Trophoblast cell (in vitro differentiated cells and primary cell): ENCODE measurements around the gene EEF2K.

Experiments
- DNase-seq, 2 donors: peaks; one replicate each; pipeline ENCODE4 v3.0.0-alpha.2; 2016
- H2AFZ ChIP-seq: 2 replicates; pipeline ENCODE4 v1.6.1; 2013; ENCODE audit warnings: low read length, moderate library complexity, mild to moderate bottlenecking; ENCODE audit not compliant: insufficient read depth, poor library complexity
- H2AK5ac ChIP-seq: 2 replicates; pipeline ENCODE4 v1.6.1; 2013; ENCODE audit warnings: mild to moderate bottlenecking, low read length
- H2BK120ac ChIP-seq: 2 replicates; pipeline ENCODE4 v1.6.1; 2013; ENCODE audit warnings: low read length, mild to moderate bottlenecking, moderate library complexity; ENCODE audit not compliant: insufficient read depth, poor library complexity
- H2BK12ac ChIP-seq: 2 replicates; pipeline ENCODE4 v1.6.1; 2013; ENCODE audit warnings: mild to moderate bottlenecking, low read length, moderate library complexity
- H2BK5ac ChIP-seq: 2 replicates; pipeline ENCODE4 v1.6.1; 2013; ENCODE audit warnings: low read length, low read depth, moderate library complexity, mild to moderate bottlenecking; ENCODE audit not compliant: poor library complexity
- H3K14ac ChIP-seq: 2 replicates; pipeline ENCODE4 v1.6.1; 2013; ENCODE audit warnings: mild to moderate bottlenecking, low read length
- H3K18ac ChIP-seq: 2 replicates; pipeline ENCODE4 v1.6.1; 2013; ENCODE audit warnings: mild to moderate bottlenecking, low read length
- H3K23ac ChIP-seq: 2 replicates; pipeline ENCODE4 v1.6.1; 2013; ENCODE audit warnings: low read length
- H3K27ac ChIP-seq: 2 replicates; pipeline ENCODE4 v1.5.1; 2013; ENCODE audit warnings: low read depth, mild to moderate bottlenecking, inconsistent platforms, low read length, moderate library complexity
- H3K27me3 ChIP-seq: 2 replicates; pipeline ENCODE4 v1.6.1; 2013; ENCODE audit warnings: inconsistent platforms, mild to moderate bottlenecking, low read length, moderate library complexity; ENCODE audit not compliant: insufficient read depth
- H3K36me3 ChIP-seq, 2 experiments: 1 replicate in 1 of 2; 2 replicates in 1 of 2; pipeline ENCODE4 v1.6.1; 2013; ENCODE audit warnings: low read length in 2 of 2, mild to moderate bottlenecking in 2 of 2, moderate library complexity in 1 of 2; ENCODE audit not compliant: insufficient read depth in 2 of 2, control insufficient read depth in 1 of 2
- H3K4ac ChIP-seq: 2 replicates; pipeline ENCODE4 v1.6.1; 2013; ENCODE audit warnings: low read depth, mild to moderate bottlenecking, low read length, moderate library complexity
- H3K4me1 ChIP-seq, 2 experiments: 1 replicate in 1 of 2; 2 replicates in 1 of 2; pipeline ENCODE4 v1.6.1; 2013; ENCODE audit warnings: low read length in 2 of 2, mild to moderate bottlenecking in 2 of 2, moderate library complexity in 1 of 2; ENCODE audit not compliant: insufficient read depth in 2 of 2, control insufficient read depth in 1 of 2
- H3K4me2 ChIP-seq: 2 replicates; pipeline ENCODE4 v1.6.1; 2013; ENCODE audit warnings: inconsistent platforms, mild to moderate bottlenecking, low read length, moderate library complexity
- H3K4me3 ChIP-seq: 2 replicates; pipeline ENCODE4 v1.5.1; 2013; ENCODE audit warnings: mild to moderate bottlenecking, low read depth, low read length, inconsistent platforms
- H3K79me1 ChIP-seq: one replicate; pipeline ENCODE4 v1.6.1; 2013; ENCODE audit warnings: low read length
- H3K79me2 ChIP-seq: 2 replicates; pipeline ENCODE4 v1.6.1; 2013; ENCODE audit warnings: low read length, mild to moderate bottlenecking; ENCODE audit not compliant: control insufficient read depth, insufficient read depth, poor library complexity
- H3K9ac ChIP-seq: 2 replicates; pipeline ENCODE4 v1.6.1; 2013; ENCODE audit warnings: mild to moderate bottlenecking, low read length
- H3K9me3 ChIP-seq: 2 replicates; pipeline ENCODE4 v1.6.1; 2013; ENCODE audit warnings: low read depth, mild to moderate bottlenecking, control low read depth, inconsistent platforms, low read length; ENCODE audit not compliant: insufficient read depth
- H4K12ac ChIP-seq: 2 replicates; pipeline ENCODE4 v1.6.1; 2013; ENCODE audit warnings: low read depth, mild to moderate bottlenecking, low read length, moderate library complexity
- H4K8ac ChIP-seq: 2 replicates; pipeline ENCODE4 v1.6.1; 2013; ENCODE audit warnings: low read depth, mild to moderate bottlenecking, low read length, moderate library complexity
- H4K91ac ChIP-seq: one replicate; pipeline ENCODE4 v1.6.1; 2013; ENCODE audit warnings: low read depth, mild to moderate bottlenecking, low read length, moderate library complexity
- WGBS: extraction: QIAGEN DNeasy Blood & Tissue Kit; methylation state at CpG from one replicate; pipeline ENCODE4 v1.1.7; 2013; ENCODE audit warnings: missing lambda C conversion rate; ENCODE audit not compliant: insufficient read length, insufficient coverage; ENCODE audit errors: extremely low coverage; 5-methylcytosine and 5-hydroxymethylcytosine counted together

EEF2K gene

GRCh38 chr16:22317001-22317530, 111.0 kb downstream of the EEF2K start:
- Histone ChIP-seq H3K79me1 (no peaks in the 10 kb centered on the region), H2BK5ac (no peak overlapping the region), H3K9me3 (no peaks in the 10 kb centered on the region), H3K18ac (no peak overlapping the region), H4K91ac (no peak overlapping the region), H2BK120ac (no peak overlapping the region), H2AFZ (no peak overlapping the region), H4K12ac (no peak overlapping the region), H2AK5ac (no peak overlapping the region), H3K4ac (no peak overlapping the region), H3K27ac (no peak overlapping the region), H3K14ac (no peak overlapping the region), H3K4me1 (no peaks in the 10 kb centered on the region), H3K4me3 (no peak overlapping the region), H3K4me2 (no peak overlapping the region), H3K23ac (no peak overlapping the region), H2BK12ac (no peak overlapping the region), H3K36me3 (peaks cover 51 to 55% of the 10 kb centered on the region in 2 experiments), H3K9ac (no peak overlapping the region), H3K27me3 (no peaks in the 10 kb centered on the region), H4K8ac (no peak overlapping the region), H3K79me2 (no peaks in the 10 kb centered on the region)
- WGBS = no CpG with 5 or more reads among the region's 17 CpGs
- no peak for DNase-seq

- Histone ChIP-seq H2AFZ (no peak overlapping the region), H3K27me3 (no peaks in the 10 kb centered on the region), H4K91ac (no peak overlapping the region), H2BK12ac (no peak overlapping the region), H3K9ac (no peak overlapping the region), H4K8ac (no peak overlapping the region), H3K18ac (no peak overlapping the region), H2AK5ac (no peak overlapping the region), H3K36me3 (peaks cover 57 to 60% of the 10 kb centered on the region in 2 experiments), H3K14ac (no peak overlapping the region), H3K79me2 (no peaks in the 10 kb centered on the region), H3K9me3 (no peaks in the 10 kb centered on the region), H3K23ac (no peak overlapping the region), H3K79me1 (no peaks in the 10 kb centered on the region), H3K4me3 (no peak overlapping the region), H3K4ac (no peak overlapping the region), H2BK120ac (no peak overlapping the region), H4K12ac (no peak overlapping the region), H3K4me1 (no peaks in the 10 kb centered on the region), H3K4me2 (no peak overlapping the region), H3K27ac (no peak overlapping the region), H2BK5ac (no peak overlapping the region)
- DNase-seq = no peak
- WGBS = no CpG with 5 or more reads among the region's 6 CpGs
Observed at GRCh38 chr16:22317625-22318024, 111.5 kb downstream of the EEF2K start.

DNA sequence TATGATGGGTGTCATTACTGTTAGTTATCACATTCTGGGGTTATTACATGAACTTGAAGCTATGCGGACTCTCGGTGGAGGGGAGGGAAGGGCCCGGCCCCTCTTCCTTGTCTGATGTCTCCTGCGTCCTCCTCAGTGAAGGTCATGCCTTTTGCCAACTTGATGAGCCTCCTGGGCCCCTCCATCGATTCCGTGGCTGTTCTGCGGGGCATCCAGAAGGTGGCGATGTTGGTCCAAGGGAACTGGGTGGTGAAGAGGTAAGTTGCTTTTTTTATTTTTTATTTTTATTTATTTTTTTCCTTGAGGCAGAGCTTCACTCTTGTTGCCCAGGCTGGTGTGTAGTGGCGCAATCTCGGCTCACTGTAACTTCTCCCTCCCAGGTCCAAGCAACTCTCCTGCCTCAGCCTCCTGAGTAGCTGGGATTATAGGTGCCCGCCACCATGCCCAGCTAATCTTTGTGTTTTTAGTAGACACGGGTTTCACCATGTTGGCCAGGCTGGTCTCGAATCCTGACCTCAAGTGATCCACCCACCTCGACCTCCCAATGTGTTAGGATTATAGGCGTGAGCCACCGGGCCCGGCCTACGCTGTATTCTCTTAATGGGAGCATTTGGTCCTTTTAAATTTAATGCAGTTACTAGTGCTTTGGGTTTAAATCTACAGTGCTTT, 112.7 kb downstream of the EEF2K start:
- no peak overlapping the region for H3K14ac ChIP-seq
- H3K18ac ChIP-seq = no peak overlapping the region
- no peaks in the 10 kb centered on the region for H3K79me2 ChIP-seq
- H4K91ac ChIP-seq = no peak overlapping the region
- H2AK5ac ChIP-seq = no peak overlapping the region
- no peak overlapping the region for H3K27ac ChIP-seq
- peaks cover 49 to 59% of the 10 kb centered on the region in 2 experiments for H3K36me3 ChIP-seq
- H2BK12ac ChIP-seq = no peak overlapping the region
- no peak overlapping the region for H4K8ac ChIP-seq
- H2BK120ac ChIP-seq = no peak overlapping the region
- no peaks in the 10 kb centered on the region for H3K9me3 ChIP-seq
- no peak overlapping the region for H2AFZ ChIP-seq
- H3K4me1 ChIP-seq = no peaks in the 10 kb centered on the region
- H3K9ac ChIP-seq = no peak overlapping the region
- H3K4me2 ChIP-seq = no peak overlapping the region
- no peaks in the 10 kb centered on the region for H3K79me1 ChIP-seq
- no peak overlapping the region for H4K12ac ChIP-seq
- WGBS = no CpG with 5 or more reads among the region's 18 CpGs
- no peak overlapping the region for H3K4me3 ChIP-seq
- H3K27me3 ChIP-seq = no peaks in the 10 kb centered on the region
- no peak overlapping the region for H3K23ac ChIP-seq
- DNase-seq = peak; percentile 10 to 56
- no peak overlapping the region for H3K4ac ChIP-seq
- no peak overlapping the region for H2BK5ac ChIP-seq

DNA sequence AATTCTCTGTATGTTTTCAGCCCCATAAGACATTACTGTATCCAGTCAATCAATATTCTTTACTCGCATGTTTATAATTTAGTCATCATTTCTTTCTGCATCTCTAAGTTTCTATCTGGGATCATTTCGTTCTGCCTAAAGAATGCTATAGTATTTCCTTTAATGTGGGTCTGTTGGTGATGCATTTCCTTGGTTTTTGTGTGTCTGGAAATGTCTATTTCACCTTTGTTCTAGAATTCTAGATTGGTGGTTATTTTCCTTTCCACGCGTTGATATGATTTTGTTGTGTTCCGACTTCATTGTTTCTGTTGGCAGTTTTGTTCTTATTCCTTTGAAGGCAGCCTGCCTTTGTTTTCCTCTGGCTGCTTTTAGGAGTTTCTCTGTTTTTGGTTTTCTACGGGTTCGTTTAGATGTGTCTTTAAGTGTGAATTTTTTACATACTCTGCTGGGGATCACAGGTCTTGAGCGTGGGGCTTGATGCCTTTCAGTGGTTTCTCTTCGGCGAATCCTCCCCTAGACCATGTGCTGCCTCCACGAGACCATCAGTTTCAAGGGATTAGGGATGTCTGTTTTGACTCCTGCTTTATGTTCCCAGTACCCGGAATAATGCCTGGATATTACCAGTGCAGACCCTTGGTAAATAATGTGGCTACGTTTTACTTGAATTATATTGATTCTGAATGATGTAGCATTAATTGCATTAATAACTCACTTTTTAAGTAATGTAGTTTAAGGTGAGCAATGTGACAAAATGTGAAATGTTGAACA, 114.7 kb downstream of the EEF2K start:
- Histone ChIP-seq H3K9me3 (no peaks in the 10 kb centered on the region), H2BK12ac (no peak overlapping the region), H4K91ac (no peak overlapping the region), H3K14ac (no peak overlapping the region), H3K4me1 (no peaks in the 10 kb centered on the region), H3K79me2 (no peaks in the 10 kb centered on the region), H3K9ac (no peak overlapping the region), H3K4me2 (no peak overlapping the region), H2BK5ac (no peak overlapping the region), H3K23ac (no peak overlapping the region), H4K12ac (no peak overlapping the region), H3K79me1 (no peaks in the 10 kb centered on the region), H3K4ac (no peak overlapping the region), H2BK120ac (no peak overlapping the region), H3K4me3 (no peak overlapping the region), H2AK5ac (no peak overlapping the region), H3K18ac (no peak overlapping the region), H3K36me3 (peaks cover 50 to 63% of the 10 kb centered on the region in 2 experiments), H3K27ac (no peak overlapping the region), H3K27me3 (no peaks in the 10 kb centered on the region), H4K8ac (no peak overlapping the region), H2AFZ (no peak overlapping the region)
- no CpG with 5 or more reads among the region's 13 CpGs for WGBS
- no peak for DNase-seq
